Common myeloid progenitor, CD34-positive (primary cell): Measurements from ENCODE around the gene SPATA13.
"Not testable (repeated sequence)": the region's sequence is repeated elsewhere in the genome, so short reads cannot be mapped to it uniquely, and the experiment has no call there.

ENCODE experiments used
- CTCF ChIA-PET: fragments of 350-600 bp; sonication (Branson Sonifier 250); formaldehyde crosslinking; loops from one replicate; lab custom pipeline; 2021; ENCODE audit warnings: antibody characterized with exemption; lab: Charles Lee
- POLR2A ChIA-PET: fragments of 350-600 bp; sonication (Branson Sonifier 250); formaldehyde crosslinking; loops from one replicate; lab custom pipeline; 2021; ENCODE audit warnings: antibody characterized with exemption; lab: Charles Lee
- DNase-seq, 3 donors: peaks; one replicate each; pipeline versions ENCODE4 v3.0.0 to v3.0.0-alpha.2; 2013
- H3K27ac ChIP-seq, 2 experiments: 1 replicate in 1 of 2; 2 replicates in 1 of 2; pipeline ENCODE4 v1.7.0; 2013; ENCODE audit warnings: inconsistent platforms in 2 of 2, low read length in 2 of 2, mild to moderate bottlenecking in 2 of 2, low read depth in 1 of 2, moderate library complexity in 1 of 2; ENCODE audit not compliant: severe bottlenecking in 2 of 2, insufficient read depth in 1 of 2, poor library complexity in 1 of 2
- H3K27me3 ChIP-seq, 5 experiments: replicated peaks in 2 of 5; 1 replicate in 3 of 5; 2 replicates in 2 of 5; pipeline versions ENCODE4 v1.6.1 to v1.7.0; 2013; ENCODE audit warnings: low read length in 4 of 5, mild to moderate bottlenecking in 2 of 5, moderate library complexity in 2 of 5, inconsistent platforms in 1 of 5; ENCODE audit not compliant: insufficient read depth in 5 of 5, control insufficient read depth in 4 of 5
- H3K36me3 ChIP-seq, 4 experiments: 1 replicate in 2 of 4; 2 replicates in 2 of 4; pipeline versions ENCODE4 v1.6.1 to v1.7.0; 2013; ENCODE audit warnings: low read length in 3 of 4, control low read depth in 1 of 4, mild to moderate bottlenecking in 1 of 4; ENCODE audit not compliant: control insufficient read depth in 4 of 4, insufficient read depth in 4 of 4
- H3K4me1 ChIP-seq, 4 experiments: 1 replicate in 3 of 4; 2 replicates in 1 of 4; pipeline versions ENCODE4 v1.6.1 to v1.7.1; 2013; ENCODE audit warnings: low read length in 3 of 4, mild to moderate bottlenecking in 3 of 4, control low read depth in 1 of 4, inconsistent platforms in 1 of 4, moderate library complexity in 1 of 4; ENCODE audit not compliant: control insufficient read depth in 4 of 4, insufficient read depth in 4 of 4; ENCODE audit errors: control extremely low read depth in 1 of 4
- H3K4me3 ChIP-seq, 7 experiments: 1 replicate in 4 of 7; 2 replicates in 3 of 7; pipeline versions ENCODE4 v1.5.1 to v1.7.0; 2013; ENCODE audit warnings: mild to moderate bottlenecking in 7 of 7, low read length in 6 of 7, moderate library complexity in 6 of 7, inconsistent platforms in 2 of 7, low read depth in 2 of 7, control low read depth in 1 of 7; ENCODE audit not compliant: insufficient read depth in 4 of 7, control insufficient read depth in 1 of 7; ENCODE audit errors: extremely low read depth in 1 of 7
- H3K9me3 ChIP-seq, 5 experiments: 1 replicate in 4 of 5; 2 replicates in 1 of 5; pipeline versions ENCODE4 v1.6.1 to v1.7.1; 2013; ENCODE audit warnings: low read length in 4 of 5, mild to moderate bottlenecking in 2 of 5, inconsistent platforms in 1 of 5, low read depth in 1 of 5, moderate library complexity in 1 of 5; ENCODE audit not compliant: control insufficient read depth in 4 of 5, insufficient read depth in 2 of 5; ENCODE audit errors: control extremely low read depth in 1 of 5
- WGBS: methylation state at CpG from one replicate; pipeline ENCODE4 v1.1.5; 2013; ENCODE audit not compliant: insufficient coverage; 5-methylcytosine and 5-hydroxymethylcytosine counted together

The SPATA13 gene

DNA sequence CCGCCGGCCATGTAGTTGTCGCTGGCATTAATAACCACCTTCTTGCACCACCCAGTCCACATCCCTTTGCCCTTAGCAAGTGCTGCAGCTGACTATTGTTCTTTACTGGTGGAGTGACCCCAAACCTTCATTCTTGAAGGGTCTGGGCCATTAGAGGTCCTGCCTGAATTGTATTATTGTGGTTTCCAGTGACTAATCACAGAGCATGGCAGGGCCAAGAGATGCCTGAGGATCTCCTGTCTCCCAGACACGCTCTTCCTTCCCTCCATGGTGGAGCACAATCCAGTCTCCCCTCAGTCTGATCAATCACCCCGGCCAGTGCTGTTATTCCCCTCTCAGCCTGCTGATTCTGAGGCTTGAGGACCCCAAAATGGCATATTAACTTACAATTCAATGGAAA lies 187.9 kb downstream of the SPATA13 start:
- 95% methylated on average over 5 of the region's 5 CpGs for WGBS
- H3K4me1 ChIP-seq = no peaks in the 10 kb centered on the region
- H3K27ac ChIP-seq = no peak overlapping the region
- H3K4me3 ChIP-seq = no peak overlapping the region
- H3K9me3 ChIP-seq = no peaks in the 10 kb centered on the region
- POLR2A ChIA-PET = no interaction called here
- H3K27me3 ChIP-seq = peaks cover 0 to 2% (median 0%) of the 10 kb centered on the region in 5 experiments
- H3K36me3 ChIP-seq = no peaks in the 10 kb centered on the region
- CTCF ChIA-PET = no interaction called here
- no peak for DNase-seq

DNA sequence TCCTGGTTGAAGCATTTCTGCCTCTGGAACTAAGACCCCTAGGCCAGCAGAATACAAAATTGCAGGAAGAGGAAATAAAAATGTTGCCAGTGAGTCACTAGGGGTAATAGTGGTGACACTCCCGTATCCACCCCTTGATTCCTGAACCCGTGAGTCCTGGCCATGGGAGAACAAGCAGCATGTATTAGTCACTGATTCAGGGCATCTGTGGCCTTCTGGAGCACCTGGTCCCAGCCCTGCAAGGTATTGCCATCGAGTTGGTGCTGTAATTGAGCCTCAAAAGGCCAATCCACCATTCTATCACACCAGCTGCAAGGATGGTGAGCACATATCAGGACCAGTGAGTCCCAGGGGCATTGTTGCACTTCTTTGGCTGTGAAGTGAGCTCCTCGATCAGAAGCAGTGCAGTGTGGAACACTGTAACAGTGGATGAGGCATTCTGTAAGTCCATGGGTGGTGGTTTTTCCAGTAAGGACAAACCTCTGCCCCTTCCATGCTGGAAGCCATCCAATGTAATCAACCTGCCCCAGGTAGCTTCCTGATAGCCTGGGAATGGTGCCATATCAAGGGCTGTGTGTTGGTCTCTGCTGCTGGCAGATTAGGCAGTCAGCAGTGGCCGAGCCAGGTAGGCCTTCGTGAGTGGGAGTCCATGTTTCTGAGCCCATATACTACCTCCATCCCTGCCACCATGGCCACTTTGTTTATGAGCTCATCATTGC lies 188.4 kb downstream of the SPATA13 start:
- CTCF ChIA-PET = no interaction called here
- 91% methylated on average over 4 of the region's 6 CpGs for WGBS

DNA sequence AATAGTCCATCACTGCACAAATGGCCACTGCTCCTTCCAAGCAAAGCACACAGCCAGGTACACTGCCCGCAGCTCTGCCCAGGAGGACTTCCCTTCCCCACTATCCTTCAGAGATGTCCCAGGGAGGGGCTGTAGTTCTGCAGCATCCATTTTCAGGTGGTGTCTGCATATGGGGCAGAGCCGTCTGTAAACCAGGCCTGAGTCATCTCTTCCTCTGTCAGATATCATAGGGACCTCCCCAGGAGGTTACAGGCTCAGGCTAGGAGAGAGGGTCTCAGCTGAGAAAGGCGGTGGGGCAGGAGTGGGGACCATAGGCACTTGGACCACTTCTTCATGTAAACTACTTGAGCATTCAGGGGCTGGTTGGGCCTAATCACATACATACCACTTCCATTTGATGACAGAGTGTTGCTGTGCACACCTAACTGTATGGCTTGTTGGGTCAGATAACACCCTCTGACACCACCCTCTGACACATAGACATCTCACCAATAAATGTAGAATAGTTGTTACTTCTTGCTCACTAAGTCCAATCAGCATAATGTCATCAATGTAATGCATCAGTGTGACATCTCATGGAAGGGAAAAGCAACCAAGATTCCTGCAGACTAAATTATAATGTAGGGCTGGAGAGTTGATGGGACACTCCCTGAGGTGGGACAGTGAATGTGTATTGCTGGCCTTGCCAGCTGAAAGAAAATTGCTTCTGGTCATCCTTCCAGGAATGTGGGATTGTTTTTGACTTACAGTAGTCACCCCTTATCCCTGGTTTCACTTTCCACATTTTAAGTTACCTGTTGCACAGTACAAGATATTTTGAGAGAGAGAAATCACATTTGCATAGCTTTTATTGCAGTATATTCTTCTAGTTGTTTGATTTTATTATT lies 189.5 kb downstream of the SPATA13 start:
- CTCF ChIA-PET, H3K9me3 ChIP-seq, H3K36me3 ChIP-seq, H3K27ac ChIP-seq, DNase-seq, H3K4me3 ChIP-seq, H3K4me1 ChIP-seq, POLR2A ChIA-PET, H3K27me3 ChIP-seq: not testable (repeated sequence)
- WGBS = no CpG with 5 or more reads among the region's 3 CpGs

More for the DNA sequence above, 188.4 kb downstream of the SPATA13 start:
- no peak overlapping the region for H3K27ac ChIP-seq
- no peak for DNase-seq
- H3K4me1 ChIP-seq = no peaks in the 10 kb centered on the region
- POLR2A ChIA-PET = no interaction called here
- no peaks in the 10 kb centered on the region for H3K9me3 ChIP-seq
- H3K27me3 ChIP-seq = peaks cover 0 to 2% (median 0%) of the 10 kb centered on the region in 5 experiments
- H3K36me3 ChIP-seq = no peaks in the 10 kb centered on the region
- H3K4me3 ChIP-seq = no peak overlapping the region

DNA sequence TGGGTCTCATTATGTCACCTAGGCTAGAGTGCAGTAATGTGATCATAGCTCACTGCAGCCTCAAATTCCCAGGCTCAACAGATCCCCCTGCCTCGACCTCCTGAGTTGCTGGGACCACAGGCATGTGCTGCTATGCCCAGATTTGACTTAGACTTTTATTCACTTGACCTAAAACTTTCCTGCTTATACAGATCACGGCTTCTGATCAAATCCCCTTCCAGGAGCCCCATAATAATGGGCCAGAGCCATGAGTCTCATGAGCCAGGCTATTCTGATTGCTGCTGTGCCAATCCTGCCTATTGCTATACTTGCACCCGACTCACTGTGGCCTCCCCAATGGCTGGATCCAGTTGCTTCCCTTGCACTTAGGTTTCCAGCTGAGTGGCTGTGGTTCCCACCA lies 190.9 kb downstream of the SPATA13 start:
- H3K36me3 ChIP-seq = no peaks in the 10 kb centered on the region
- no peaks in the 10 kb centered on the region for H3K9me3 ChIP-seq
- 92% methylated on average over 3 of the region's 3 CpGs for WGBS
- peaks cover 0 to 2% (median 0%) of the 10 kb centered on the region in 5 experiments for H3K27me3 ChIP-seq
- no peak overlapping the region for H3K4me3 ChIP-seq
- ChIA-PET CTCF (no interaction called here), POLR2A (no interaction called here)
- no peaks in the 10 kb centered on the region for H3K4me1 ChIP-seq
- H3K27ac ChIP-seq = no peak overlapping the region
- DNase-seq = no peak

DNA sequence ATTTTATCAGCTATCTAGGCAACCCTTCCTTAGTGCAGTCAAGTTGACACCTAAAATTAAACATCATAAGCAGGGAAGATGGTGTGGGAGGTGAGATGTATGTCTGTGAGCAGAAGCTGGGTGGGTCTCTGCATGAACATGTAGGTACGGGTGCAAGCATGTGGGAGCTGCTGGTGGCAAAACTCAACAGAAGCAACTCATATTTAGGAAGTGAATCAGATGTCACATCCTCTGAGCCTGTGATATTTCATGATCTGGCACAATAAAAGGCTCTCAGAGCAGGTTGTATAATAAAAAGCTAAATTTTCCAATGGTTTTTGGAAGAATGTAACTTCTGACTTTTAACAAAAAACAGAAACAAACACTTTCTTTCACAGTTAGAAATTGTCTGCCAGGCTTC lies 193.2 kb downstream of the SPATA13 start:
- no peaks in the 10 kb centered on the region for H3K4me1 ChIP-seq
- DNase-seq = no peak
- no CpG with 5 or more reads among the region's 1 CpG for WGBS
- no peak overlapping the region for H3K4me3 ChIP-seq
- peaks cover 0 to 2% (median 0%) of the 10 kb centered on the region in 5 experiments for H3K27me3 ChIP-seq
- H3K36me3 ChIP-seq = no peaks in the 10 kb centered on the region
- ChIA-PET CTCF (interaction anchor here (0.6 kb wide), 1 partner anchor 39 kb away, joined by 3 read pairs; no protein-coding TSS in a partner anchor), POLR2A (no interaction called here)
- H3K9me3 ChIP-seq = no peaks in the 10 kb centered on the region
- H3K27ac ChIP-seq = no peak overlapping the region

DNA sequence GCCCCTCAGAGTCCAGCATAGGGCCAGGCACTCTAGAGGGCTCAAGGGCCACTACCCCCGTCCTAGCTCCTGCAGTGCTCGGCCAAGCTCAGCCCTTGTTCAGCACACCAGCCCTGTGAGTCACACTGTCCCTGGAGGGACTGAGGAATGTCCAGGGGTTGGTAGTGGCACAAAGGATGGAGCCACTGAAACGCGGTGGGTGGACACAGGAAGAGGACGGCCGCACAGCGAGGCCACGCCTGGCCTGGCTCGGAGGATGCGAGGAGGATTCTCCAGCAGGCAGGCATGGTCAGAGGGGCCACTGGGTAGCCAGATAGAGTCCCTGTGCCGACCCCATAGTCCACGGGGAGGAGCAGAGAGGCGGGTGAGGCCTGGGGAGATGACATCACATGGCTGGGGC lies 194.6 kb downstream of the SPATA13 start:
- POLR2A ChIA-PET = no interaction called here
- 98% methylated on average over 10 of the region's 13 CpGs for WGBS
- Histone ChIP-seq H3K36me3 (no peaks in the 10 kb centered on the region), H3K27ac (no peak overlapping the region), H3K4me3 (no peak overlapping the region), H3K4me1 (no peaks in the 10 kb centered on the region), H3K27me3 (peaks cover 0 to 2% (median 0%) of the 10 kb centered on the region in 5 experiments), H3K9me3 (no peaks in the 10 kb centered on the region)
- CTCF ChIA-PET = no interaction called here
- DNase-seq = no peak

DNA sequence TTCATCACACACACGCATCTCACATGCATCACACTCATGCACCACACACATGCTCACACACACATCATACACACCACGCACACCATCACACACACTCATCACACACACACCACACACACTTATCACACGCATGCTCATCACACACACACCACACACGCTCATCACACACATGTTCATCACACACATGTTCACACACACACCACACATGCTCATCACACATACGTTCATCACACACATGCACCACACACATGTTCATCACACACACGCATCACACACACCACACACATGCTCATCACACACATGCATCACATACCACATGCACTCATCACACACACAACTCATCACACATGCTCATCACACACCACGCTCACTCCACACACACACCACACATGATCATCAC lies 195.8 kb downstream of the SPATA13 start:
- no peak overlapping the region for H3K4me3 ChIP-seq
- H3K27ac ChIP-seq = no peak overlapping the region
- DNase-seq = no peak
- H3K4me1 ChIP-seq = no peaks in the 10 kb centered on the region
- CTCF ChIA-PET = no interaction called here
- POLR2A ChIA-PET = no interaction called here
- 99% methylated on average over 6 of the region's 7 CpGs for WGBS
- H3K36me3 ChIP-seq = no peaks in the 10 kb centered on the region
- H3K9me3 ChIP-seq = no peaks in the 10 kb centered on the region
- H3K27me3 ChIP-seq = peaks cover 0 to 2% (median 0%) of the 10 kb centered on the region in 5 experiments
